ENCODE results near the gene DNAJA2. TPM values are rescaled to one million over a fixed set of nuclear protein-coding genes. Genes with fewer than 3 reads are reported as not detected.

Gene DNAJA2
- total RNA-seq (ENCODE audit: unreplicated experiment), result 56.5 TPM
- long read RNA-seq, transcript DNAJA2-201 (9 exons, 3,122 nt), result major isoform, 53 of 63 reads
- long read RNA-seq, partial matches to known transcripts, result 3 of 63 reads
- long read RNA-seq, other reads (novel, unspliced or antisense), result 6 of 63 reads

- H3K27ac Mint-ChIP-seq (ENCODE audit: unreplicated experiment), result peak within 1 kb of the TSS; percentile 95
- H3K27me3 Mint-ChIP-seq (ENCODE audit: unreplicated experiment), result peaks cover 10% of the 10 kb centered on the region
- peak; percentile 92 for DNase-seq (ENCODE audit: low spot score)
- peak within 1 kb of the TSS; percentile 93 for H3K4me3 Mint-ChIP-seq (ENCODE audit: unreplicated experiment)
- H3K4me1 Mint-ChIP-seq (ENCODE audit: unreplicated experiment), result peaks cover 17% of the 10 kb centered on the region
- peaks cover 4% of the 10 kb centered on the region for H3K36me3 Mint-ChIP-seq (ENCODE audit: low read depth, unreplicated experiment)
- no peaks in the 10 kb centered on the region for H3K9me3 Mint-ChIP-seq (ENCODE audit: unreplicated experiment)
- TF ChIP-seq, protein P1, sequence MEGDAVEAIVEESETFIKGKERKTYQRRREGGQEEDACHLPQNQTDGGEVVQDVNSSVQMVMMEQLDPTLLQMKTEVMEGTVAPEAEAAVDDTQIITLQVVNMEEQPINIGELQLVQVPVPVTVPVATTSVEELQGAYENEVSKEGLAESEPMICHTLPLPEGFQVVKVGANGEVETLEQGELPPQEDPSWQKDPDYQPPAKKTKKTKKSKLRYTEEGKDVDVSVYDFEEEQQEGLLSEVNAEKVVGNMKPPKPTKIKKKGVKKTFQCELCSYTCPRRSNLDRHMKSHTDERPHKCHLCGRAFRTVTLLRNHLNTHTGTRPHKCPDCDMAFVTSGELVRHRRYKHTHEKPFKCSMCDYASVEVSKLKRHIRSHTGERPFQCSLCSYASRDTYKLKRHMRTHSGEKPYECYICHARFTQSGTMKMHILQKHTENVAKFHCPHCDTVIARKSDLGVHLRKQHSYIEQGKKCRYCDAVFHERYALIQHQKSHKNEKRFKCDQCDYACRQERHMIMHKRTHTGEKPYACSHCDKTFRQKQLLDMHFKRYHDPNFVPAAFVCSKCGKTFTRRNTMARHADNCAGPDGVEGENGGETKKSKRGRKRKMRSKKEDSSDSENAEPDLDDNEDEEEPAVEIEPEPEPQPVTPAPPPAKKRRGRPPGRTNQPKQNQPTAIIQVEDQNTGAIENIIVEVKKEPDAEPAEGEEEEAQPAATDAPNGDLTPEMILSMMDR (IDR thresholded peaks at IDR 0.05; ENCODE audit: unreplicated experiment), result no peak
Observed at GRCh38 chr16:46973207-46973995, at the start of gene DNAJA2. TSS of gene DNAJA2 (minus strand) at chr16:46973674. CDS start at chr16:46973572, 102 bp downstream.

- Mint-ChIP-seq H3K9me3 (ENCODE audit: unreplicated experiment) (no peaks in the 10 kb centered on the region), H3K36me3 (ENCODE audit: low read depth, unreplicated experiment) (no peaks in the 10 kb centered on the region), H3K4me3 (ENCODE audit: unreplicated experiment) (no peak overlapping the region), H3K27me3 (ENCODE audit: unreplicated experiment) (no peaks in the 10 kb centered on the region), H3K4me1 (ENCODE audit: unreplicated experiment) (no peaks in the 10 kb centered on the region), H3K27ac (ENCODE audit: unreplicated experiment) (no peak overlapping the region)
- no peak for DNase-seq (ENCODE audit: low spot score)
- TF ChIP-seq, protein P1 (IDR thresholded peaks at IDR 0.05; ENCODE audit: unreplicated experiment), result no peak
Observed at GRCh38 chr16:47019568-47019967, 46.1 kb upstream of the DNAJA2 start.

- H3K4me3 Mint-ChIP-seq (ENCODE audit: unreplicated experiment), result no peak overlapping the region
- no peaks in the 10 kb centered on the region for H3K36me3 Mint-ChIP-seq (ENCODE audit: low read depth, unreplicated experiment)
- H3K27me3 Mint-ChIP-seq (ENCODE audit: unreplicated experiment), result no peaks in the 10 kb centered on the region
- no peak overlapping the region for H3K27ac Mint-ChIP-seq (ENCODE audit: unreplicated experiment)
- TF ChIP-seq, protein P1 (IDR thresholded peaks at IDR 0.05; ENCODE audit: unreplicated experiment), result peak; percentile 29
- no peaks in the 10 kb centered on the region for H3K9me3 Mint-ChIP-seq (ENCODE audit: unreplicated experiment)
- DNase-seq (ENCODE audit: low spot score), result peak; percentile 49
- H3K4me1 Mint-ChIP-seq (ENCODE audit: unreplicated experiment), result no peaks in the 10 kb centered on the region
Observed at GRCh38 chr16:47018223-47018891, 44.9 kb upstream of the DNAJA2 start.

DNA sequence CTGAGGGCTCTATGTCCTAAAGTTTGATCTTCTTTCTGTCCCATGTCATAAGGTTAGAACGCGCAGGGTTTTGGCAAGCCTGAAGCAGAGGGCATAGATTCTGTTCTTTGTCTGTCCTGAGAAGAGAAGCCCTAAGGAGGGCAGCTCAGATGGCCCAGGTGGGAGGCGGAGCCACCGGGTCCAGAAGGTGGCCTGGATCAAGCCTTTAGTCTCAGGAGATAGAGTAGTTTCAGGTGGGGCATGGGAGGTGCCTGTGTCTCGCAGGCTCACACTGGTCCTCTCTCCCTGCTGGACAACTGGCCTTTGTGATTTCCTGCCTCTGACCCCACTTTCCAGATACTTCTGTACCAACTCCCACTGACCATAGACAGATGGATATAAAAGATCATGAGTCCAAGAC lies 44.2 kb upstream of the DNAJA2 start:
- no peak for DNase-seq (ENCODE audit: low spot score)
- Mint-ChIP-seq H3K27ac (ENCODE audit: unreplicated experiment) (no peak overlapping the region), H3K9me3 (ENCODE audit: unreplicated experiment) (no peaks in the 10 kb centered on the region), H3K36me3 (ENCODE audit: low read depth, unreplicated experiment) (no peaks in the 10 kb centered on the region), H3K4me3 (ENCODE audit: unreplicated experiment) (no peak overlapping the region), H3K4me1 (ENCODE audit: unreplicated experiment) (no peaks in the 10 kb centered on the region), H3K27me3 (ENCODE audit: unreplicated experiment) (no peaks in the 10 kb centered on the region)
- TF ChIP-seq, protein P1 (IDR thresholded peaks at IDR 0.05; ENCODE audit: unreplicated experiment), result no peak

Measured in endothelial cell (in vitro differentiated cells).